ENCODE measurements around the gene SYT1.

DNA sequence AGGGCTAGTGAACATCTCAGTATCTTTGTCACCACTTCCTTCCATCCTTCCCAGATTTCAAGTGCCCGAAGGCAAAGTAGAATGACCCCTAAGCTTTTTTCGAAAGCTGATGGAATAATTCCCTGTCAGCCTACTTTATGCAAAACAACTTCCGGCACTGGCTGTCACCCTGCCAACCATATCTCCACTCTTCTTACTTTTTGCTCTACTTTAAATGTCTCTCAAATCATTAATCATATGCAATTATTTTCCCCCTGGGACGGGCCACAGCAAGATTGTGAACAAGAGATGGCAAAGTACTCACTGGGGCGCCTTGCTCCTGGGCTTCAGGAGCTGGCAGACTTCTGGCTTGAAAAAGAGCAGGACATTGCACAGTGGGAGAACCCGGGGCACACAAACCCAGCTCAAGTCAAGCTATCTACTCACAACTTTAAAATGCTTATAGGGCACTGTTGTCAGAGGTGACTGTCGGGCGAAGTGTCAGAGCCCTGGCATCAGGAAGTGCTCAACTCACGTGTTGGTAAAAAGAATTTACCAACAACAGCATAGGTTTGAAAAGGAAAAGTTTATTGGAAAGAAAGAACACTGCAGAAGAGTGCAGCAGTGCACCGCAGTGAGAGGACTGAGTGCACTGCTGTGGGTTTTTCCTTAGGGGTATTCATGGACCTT lies 452.7 kb downstream of the SYT1 start:
- TF ChIP-seq, protein P1, sequence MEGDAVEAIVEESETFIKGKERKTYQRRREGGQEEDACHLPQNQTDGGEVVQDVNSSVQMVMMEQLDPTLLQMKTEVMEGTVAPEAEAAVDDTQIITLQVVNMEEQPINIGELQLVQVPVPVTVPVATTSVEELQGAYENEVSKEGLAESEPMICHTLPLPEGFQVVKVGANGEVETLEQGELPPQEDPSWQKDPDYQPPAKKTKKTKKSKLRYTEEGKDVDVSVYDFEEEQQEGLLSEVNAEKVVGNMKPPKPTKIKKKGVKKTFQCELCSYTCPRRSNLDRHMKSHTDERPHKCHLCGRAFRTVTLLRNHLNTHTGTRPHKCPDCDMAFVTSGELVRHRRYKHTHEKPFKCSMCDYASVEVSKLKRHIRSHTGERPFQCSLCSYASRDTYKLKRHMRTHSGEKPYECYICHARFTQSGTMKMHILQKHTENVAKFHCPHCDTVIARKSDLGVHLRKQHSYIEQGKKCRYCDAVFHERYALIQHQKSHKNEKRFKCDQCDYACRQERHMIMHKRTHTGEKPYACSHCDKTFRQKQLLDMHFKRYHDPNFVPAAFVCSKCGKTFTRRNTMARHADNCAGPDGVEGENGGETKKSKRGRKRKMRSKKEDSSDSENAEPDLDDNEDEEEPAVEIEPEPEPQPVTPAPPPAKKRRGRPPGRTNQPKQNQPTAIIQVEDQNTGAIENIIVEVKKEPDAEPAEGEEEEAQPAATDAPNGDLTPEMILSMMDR (conservative IDR thresholded peaks at IDR 0.05; ENCODE audit: low read length) = no peak
- TF ChIP-seq EZH2phosphoT487 (IDR thresholded peaks at IDR 0.05; ENCODE audit: borderline replicate concordance, low read depth, low read length) = no peak

All from OCI-LY7 (cell line).